Measurements from ENCODE around the gene HNMT. TPM values are rescaled to one million over a fixed set of nuclear protein-coding genes. Genes with fewer than 3 reads are reported as not detected.

Gene HNMT
- total RNA-seq, 3 donors from 2014 or later (not counting 1 experiment from before 2014, with no cell fraction given), result 1.1 to 2.1 (median 1.5) TPM

- intact Hi-C loops (cut with micrococcal nuclease), result no loop called here
- Mint-ChIP-seq H3K9me3 (no peaks in the 10 kb centered on the region), H3K27me3 (ENCODE audit: low read depth in 2 of 2) (no peaks in the 10 kb centered on the region), H3K27ac (no peak overlapping the region), H3K36me3 (no peaks in the 10 kb centered on the region), H3K4me1 (no peaks in the 10 kb centered on the region), H3K4me3 (no peak overlapping the region)
- H3K27ac ChIP-seq (ENCODE audit: low read length), result no peak overlapping the region
- H3K9me3 ChIP-seq (ENCODE audit: control insufficient read depth, insufficient read depth, low read length), result no peaks in the 10 kb centered on the region
- H3K36me3 ChIP-seq (ENCODE audit: control insufficient read depth, insufficient read depth, low read length), result no peaks in the 10 kb centered on the region
- ATAC-seq, result no peak
- TF ChIP-seq CTCF (IDR thresholded peaks at IDR 0.05), result no peak
- no peak overlapping the region for H3K4me3 ChIP-seq (ENCODE audit: low read length)
- DNase-seq, result no peak
- H3K4me1 ChIP-seq (ENCODE audit: control insufficient read depth, insufficient read depth, low read length), result no peaks in the 10 kb centered on the region
- H3K27me3 ChIP-seq (ENCODE audit: control insufficient read depth, insufficient read depth, low read length), result no peaks in the 10 kb centered on the region
Observed at GRCh38 chr2:137980459-137980858, 16.2 kb downstream of the HNMT start.

GRCh38 chr2:137981112-137981656, 16.9 kb downstream of the HNMT start:
- Mint-ChIP-seq H3K4me3 (no peak overlapping the region), H3K27ac (no peak overlapping the region), H3K9me3 (no peaks in the 10 kb centered on the region), H3K27me3 (ENCODE audit: low read depth in 2 of 2) (no peaks in the 10 kb centered on the region), H3K36me3 (no peaks in the 10 kb centered on the region), H3K4me1 (no peaks in the 10 kb centered on the region)
- Histone ChIP-seq H3K4me1 (ENCODE audit: control insufficient read depth, insufficient read depth, low read length) (no peaks in the 10 kb centered on the region), H3K9me3 (ENCODE audit: control insufficient read depth, insufficient read depth, low read length) (no peaks in the 10 kb centered on the region), H3K27ac (ENCODE audit: low read length) (no peak overlapping the region), H3K4me3 (ENCODE audit: low read length) (no peak overlapping the region), H3K36me3 (ENCODE audit: control insufficient read depth, insufficient read depth, low read length) (no peaks in the 10 kb centered on the region), H3K27me3 (ENCODE audit: control insufficient read depth, insufficient read depth, low read length) (no peaks in the 10 kb centered on the region)
- ATAC-seq (no peak), DNase-seq (no peak)
- intact Hi-C loops (cut with micrococcal nuclease), result no loop called here
- no peak for TF ChIP-seq CTCF (IDR thresholded peaks at IDR 0.05)
- 89% methylated on average over 10 of the region's 11 CpGs for WGBS (ENCODE audit: insufficient coverage)

GRCh38 chr2:137983581-137983980, 19.3 kb downstream of the HNMT start:
- Histone ChIP-seq H3K27me3 (ENCODE audit: control insufficient read depth, insufficient read depth, low read length) (no peaks in the 10 kb centered on the region), H3K9me3 (ENCODE audit: control insufficient read depth, insufficient read depth, low read length) (no peaks in the 10 kb centered on the region), H3K4me3 (ENCODE audit: low read length) (no peak overlapping the region), H3K4me1 (ENCODE audit: control insufficient read depth, insufficient read depth, low read length) (no peaks in the 10 kb centered on the region), H3K36me3 (ENCODE audit: control insufficient read depth, insufficient read depth, low read length) (no peaks in the 10 kb centered on the region), H3K27ac (ENCODE audit: low read length) (no peak overlapping the region)
- peaks cover 7% of the 10 kb centered on the region in 2 donors for H3K9me3 Mint-ChIP-seq
- no peak overlapping the region for H3K27ac Mint-ChIP-seq
- H3K27me3 Mint-ChIP-seq (ENCODE audit: low read depth in 2 of 2), result no peaks in the 10 kb centered on the region
- WGBS (ENCODE audit: insufficient coverage), result 77% methylated on average over 2 of the region's 3 CpGs
- ATAC-seq (no peak), DNase-seq (no peak)
- H3K4me3 Mint-ChIP-seq, result no peak overlapping the region
- intact Hi-C loops (cut with micrococcal nuclease), result no loop called here
- H3K4me1 Mint-ChIP-seq, result no peaks in the 10 kb centered on the region
- no peak for TF ChIP-seq CTCF (IDR thresholded peaks at IDR 0.05)
- H3K36me3 Mint-ChIP-seq, result no peaks in the 10 kb centered on the region

- Mint-ChIP-seq H3K36me3 (no peaks in the 10 kb centered on the region), H3K4me3 (no peak overlapping the region), H3K27ac (no peak overlapping the region), H3K9me3 (peaks cover 7 to 10% of the 10 kb centered on the region in 2 donors), H3K4me1 (no peaks in the 10 kb centered on the region), H3K27me3 (ENCODE audit: low read depth in 2 of 2) (no peaks in the 10 kb centered on the region)
- ATAC-seq (no peak), DNase-seq (no peak)
- WGBS (ENCODE audit: insufficient coverage), result 92% methylated on average over 1 of the region's 1 CpG
- H3K9me3 ChIP-seq (ENCODE audit: control insufficient read depth, insufficient read depth, low read length), result no peaks in the 10 kb centered on the region
- no peak for TF ChIP-seq CTCF (IDR thresholded peaks at IDR 0.05)
- H3K36me3 ChIP-seq (ENCODE audit: control insufficient read depth, insufficient read depth, low read length), result no peaks in the 10 kb centered on the region
- H3K27ac ChIP-seq (ENCODE audit: low read length), result no peak overlapping the region
- no peaks in the 10 kb centered on the region for H3K4me1 ChIP-seq (ENCODE audit: control insufficient read depth, insufficient read depth, low read length)
- intact Hi-C loops (cut with micrococcal nuclease), result no loop called here
- no peaks in the 10 kb centered on the region for H3K27me3 ChIP-seq (ENCODE audit: control insufficient read depth, insufficient read depth, low read length)
- H3K4me3 ChIP-seq (ENCODE audit: low read length), result no peak overlapping the region
Observed at GRCh38 chr2:137986268-137986667, 22.0 kb downstream of the HNMT start.
